Mesenchymal stem cell (in vitro differentiated cells and primary cell): ENCODE results near the gene CLEC4D.
"Not testable (repeated sequence)": the region's sequence is repeated elsewhere in the genome, so short reads cannot be mapped to it uniquely, and the experiment has no call there.

Source experiments
- DNase-seq: peaks from one replicate; pipeline ENCODE4 v3.0.0-alpha.2; 2013
- H2AFZ ChIP-seq: one replicate; pipeline ENCODE4 v1.6.1; 2013; ENCODE audit warnings: low read depth, mild to moderate bottlenecking, control low read depth, inconsistent platforms, low read length, moderate library complexity
- H2AK5ac ChIP-seq: 2 replicates; pipeline ENCODE4 v1.6.1; 2013; ENCODE audit warnings: low read length, moderate library complexity, mild to moderate bottlenecking, inconsistent platforms; ENCODE audit not compliant: severe bottlenecking
- H2BK120ac ChIP-seq: one replicate; pipeline ENCODE4 v1.6.1; 2013; ENCODE audit warnings: low read depth, mild to moderate bottlenecking, inconsistent platforms, low read length, moderate library complexity
- H2BK12ac ChIP-seq, 2 experiments: one replicate each; pipeline ENCODE4 v1.6.1; 2013; ENCODE audit warnings: inconsistent platforms in 2 of 2, low read length in 2 of 2, mild to moderate bottlenecking in 2 of 2, moderate library complexity in 2 of 2, control low read depth in 1 of 2
- H2BK15ac ChIP-seq: one replicate; pipeline ENCODE4 v1.6.1; 2013; ENCODE audit warnings: mild to moderate bottlenecking, low read depth, inconsistent platforms; ENCODE audit not compliant: poor library complexity, severe bottlenecking
- H2BK5ac ChIP-seq: 2 replicates; pipeline ENCODE4 v1.6.1; 2013; ENCODE audit warnings: low read depth, mild to moderate bottlenecking, low read length, control low read depth, inconsistent platforms; ENCODE audit not compliant: poor library complexity, severe bottlenecking
- H3K14ac ChIP-seq, 2 experiments: one replicate each; pipeline ENCODE4 v1.6.1; 2013; ENCODE audit warnings: inconsistent platforms in 2 of 2, low read length in 2 of 2, control low read depth in 1 of 2, mild to moderate bottlenecking in 1 of 2, moderate library complexity in 1 of 2
- H3K18ac ChIP-seq, 2 experiments: one replicate each; pipeline ENCODE4 v1.6.1; 2013; ENCODE audit warnings: inconsistent platforms in 2 of 2, low read length in 2 of 2, control low read depth in 1 of 2, low read depth in 1 of 2, mild to moderate bottlenecking in 1 of 2
- H3K23ac ChIP-seq, 2 experiments: one replicate each; pipeline ENCODE4 v1.6.1; 2013; ENCODE audit warnings: inconsistent platforms in 2 of 2, low read length in 2 of 2, mild to moderate bottlenecking in 2 of 2, moderate library complexity in 2 of 2, control low read depth in 1 of 2
- H3K27ac ChIP-seq: 2 replicates; pipeline ENCODE4 v1.5.1; 2013; ENCODE audit warnings: mild to moderate bottlenecking, moderate library complexity, low read length, control low read depth, inconsistent platforms; ENCODE audit not compliant: poor library complexity, severe bottlenecking
- H3K27me3 ChIP-seq, 2 experiments: 2 replicates each; pipeline versions ENCODE4 v1.6.1 to v1.7.0; 2013; ENCODE audit warnings: low read length in 2 of 2, mild to moderate bottlenecking in 2 of 2, moderate library complexity in 2 of 2, control low read depth in 1 of 2, inconsistent platforms in 1 of 2; ENCODE audit not compliant: control insufficient read depth in 1 of 2, insufficient read depth in 1 of 2
- H3K36me3 ChIP-seq, 2 experiments: 2 replicates each; pipeline versions ENCODE4 v1.6.1 to v1.7.0; 2013; ENCODE audit warnings: low read length in 2 of 2, control low read depth in 1 of 2, inconsistent platforms in 1 of 2, low read depth in 1 of 2, mild to moderate bottlenecking in 1 of 2; ENCODE audit not compliant: insufficient read depth in 2 of 2, control insufficient read depth in 1 of 2
- H3K4ac ChIP-seq, 2 experiments: one replicate each; pipeline ENCODE4 v1.6.1; 2013; ENCODE audit warnings: inconsistent platforms in 2 of 2, low read length in 2 of 2, mild to moderate bottlenecking in 2 of 2, moderate library complexity in 2 of 2, control low read depth in 1 of 2, low read depth in 1 of 2
- H3K4me1 ChIP-seq: 2 replicates; pipeline ENCODE4 v1.6.1; 2013; ENCODE audit warnings: low read depth, low read length, control low read depth; ENCODE audit not compliant: control insufficient read depth, insufficient read depth
- H3K4me2 ChIP-seq: 2 replicates; pipeline ENCODE4 v1.6.1; 2013; ENCODE audit warnings: low read length, mild to moderate bottlenecking, inconsistent platforms; ENCODE audit not compliant: poor library complexity, severe bottlenecking
- H3K4me3 ChIP-seq, 2 experiments: 2 replicates each; pipeline versions ENCODE4 v1.5.1 to v1.7.0; 2013; ENCODE audit warnings: low read length in 2 of 2, mild to moderate bottlenecking in 2 of 2, control low read depth in 1 of 2, low read depth in 1 of 2; ENCODE audit not compliant: insufficient read depth in 1 of 2
- H3K79me1 ChIP-seq: replicated peaks from 2 replicates; pipeline ENCODE4 v1.6.1; 2013; ENCODE audit warnings: mild to moderate bottlenecking, control low read depth, low read length, inconsistent platforms; ENCODE audit not compliant: poor library complexity, severe bottlenecking
- H3K9ac ChIP-seq: 2 replicates; pipeline ENCODE4 v1.7.0; 2013; ENCODE audit warnings: mild to moderate bottlenecking, low read length, moderate library complexity
- H3K9me3 ChIP-seq: 2 replicates; pipeline ENCODE4 v1.7.0; 2013; ENCODE audit warnings: mild to moderate bottlenecking, low read length; ENCODE audit not compliant: control insufficient read depth
- H4K8ac ChIP-seq: one replicate; pipeline ENCODE4 v1.6.1; 2013; ENCODE audit warnings: inconsistent platforms, mild to moderate bottlenecking, low read length, moderate library complexity
- H4K91ac ChIP-seq: one replicate; pipeline ENCODE4 v1.6.1; 2013; ENCODE audit warnings: mild to moderate bottlenecking, low read length, inconsistent platforms
- WGBS: methylation state at CpG from one replicate; pipeline ENCODE4 v1.1.7; 2013; ENCODE audit warnings: mixed read lengths; 5-methylcytosine and 5-hydroxymethylcytosine counted together

CLEC4D gene

DNA sequence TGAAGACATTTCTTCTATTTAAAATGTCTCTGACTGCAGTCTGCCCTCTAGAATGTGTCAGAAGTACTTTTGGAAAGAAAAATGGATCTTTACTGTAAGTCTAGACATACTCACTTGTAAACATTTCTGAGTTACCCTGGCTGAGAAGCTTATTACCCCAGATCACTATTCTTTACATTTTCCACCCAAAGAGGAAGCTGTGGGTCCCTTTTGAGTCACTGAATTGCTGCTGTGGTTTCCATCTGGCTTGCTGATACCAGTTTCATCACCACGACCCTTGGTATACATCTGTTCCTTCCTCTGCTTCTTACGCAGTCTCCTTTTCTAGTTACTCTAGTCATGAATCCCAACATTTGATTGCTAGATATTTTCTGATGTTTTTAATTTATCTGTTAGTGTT is 20.2 kb upstream of the CLEC4D start:
- no CpG with 5 or more reads among the region's 2 CpGs for WGBS
- no peak overlapping the region for H3K9ac ChIP-seq
- H3K36me3 ChIP-seq: no peaks in the 10 kb centered on the region
- H3K14ac ChIP-seq: no peak overlapping the region
- no peak overlapping the region for H3K4me3 ChIP-seq
- no peak overlapping the region for H4K91ac ChIP-seq
- H2BK120ac ChIP-seq: no peak overlapping the region
- H2BK15ac ChIP-seq: no peak overlapping the region
- no peak overlapping the region for H3K27ac ChIP-seq
- H2AK5ac ChIP-seq: no peak overlapping the region
- no peak overlapping the region for H2AFZ ChIP-seq
- H3K79me1 ChIP-seq: no peaks in the 10 kb centered on the region
- H4K8ac ChIP-seq: no peak overlapping the region
- H3K18ac ChIP-seq: no peak overlapping the region
- peak; percentile 1 for DNase-seq
- H3K27me3 ChIP-seq: peaks cover 0 to 6% of the 10 kb centered on the region in 2 experiments
- H2BK12ac ChIP-seq: no peak overlapping the region
- H3K4ac ChIP-seq: no peak overlapping the region
- no peak overlapping the region for H3K4me2 ChIP-seq
- H3K23ac ChIP-seq: no peak overlapping the region
- H3K9me3 ChIP-seq: no peaks in the 10 kb centered on the region
- H2BK5ac ChIP-seq: no peak overlapping the region
- no peaks in the 10 kb centered on the region for H3K4me1 ChIP-seq

DNA sequence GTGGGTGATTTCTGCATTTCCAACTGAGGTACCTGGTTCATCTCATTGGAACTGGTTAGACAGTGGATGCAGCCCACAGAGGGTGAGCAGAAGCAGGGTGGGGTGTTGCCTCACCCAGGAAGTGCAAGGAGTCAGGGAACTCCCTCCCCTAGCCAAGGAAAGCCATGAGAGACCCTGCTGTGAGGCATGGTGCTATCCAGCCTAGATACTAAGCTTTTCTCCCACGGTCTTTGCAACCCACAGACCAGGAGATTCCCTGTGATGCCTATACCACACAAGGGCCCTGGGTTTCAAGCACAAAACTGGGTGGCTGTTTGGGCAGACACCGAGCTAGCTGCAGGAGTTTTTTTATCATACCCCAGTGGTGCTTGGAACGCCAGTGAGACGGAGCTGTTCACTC is 17.6 kb upstream of the CLEC4D start:
- not testable (repeated sequence) for H3K79me1 ChIP-seq, DNase-seq, H3K9me3 ChIP-seq, H3K4me2 ChIP-seq, H3K27me3 ChIP-seq, H4K8ac ChIP-seq, H4K91ac ChIP-seq, H2AFZ ChIP-seq, H3K4me1 ChIP-seq, H2BK5ac ChIP-seq, H3K14ac ChIP-seq, H2AK5ac ChIP-seq, H3K4ac ChIP-seq, H2BK15ac ChIP-seq, H3K18ac ChIP-seq, H3K9ac ChIP-seq, H3K36me3 ChIP-seq, H2BK120ac ChIP-seq, H2BK12ac ChIP-seq, H3K23ac ChIP-seq, H3K4me3 ChIP-seq, H3K27ac ChIP-seq
- 78% methylated on average over 4 of the region's 4 CpGs for WGBS

- H3K14ac ChIP-seq, H4K91ac ChIP-seq, H3K4me3 ChIP-seq, H3K27me3 ChIP-seq, H3K9me3 ChIP-seq, H2BK15ac ChIP-seq, H3K9ac ChIP-seq, H2BK120ac ChIP-seq, H3K79me1 ChIP-seq, H2BK5ac ChIP-seq, DNase-seq, H3K4ac ChIP-seq, H3K4me1 ChIP-seq, H4K8ac ChIP-seq, H3K4me2 ChIP-seq, H2AFZ ChIP-seq, H3K23ac ChIP-seq, H3K18ac ChIP-seq, H2AK5ac ChIP-seq, H2BK12ac ChIP-seq, H3K27ac ChIP-seq, H3K36me3 ChIP-seq: not testable (repeated sequence)
- 80% methylated on average over 7 of the region's 7 CpGs for WGBS
These were observed 17.2 kb upstream of the CLEC4D start for GRCh38 chr12:8496074-8496473.

DNA sequence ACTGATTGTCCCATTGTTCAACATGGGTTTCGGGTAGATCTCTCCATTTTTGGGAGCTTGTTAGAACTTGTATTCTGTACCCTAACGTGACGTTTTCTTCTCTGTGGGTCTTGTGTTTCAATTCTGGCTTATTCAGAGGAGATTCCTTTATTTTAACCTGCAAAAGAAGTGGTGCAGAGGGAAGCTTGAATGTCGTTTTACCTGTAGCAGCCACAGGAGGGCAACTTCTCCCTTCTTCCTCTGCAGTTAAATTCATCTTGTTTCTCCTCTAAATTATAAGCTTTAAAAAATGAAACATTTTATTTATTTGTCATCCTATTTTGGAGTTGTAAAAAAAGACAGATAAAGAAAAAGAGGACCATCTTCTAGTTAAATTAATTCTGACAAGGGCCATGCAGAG is 13.7 kb upstream of the CLEC4D start:
- H2BK5ac ChIP-seq: no peak overlapping the region
- no peak overlapping the region for H3K14ac ChIP-seq
- no peak overlapping the region for H2BK12ac ChIP-seq
- no peak overlapping the region for H2BK120ac ChIP-seq
- H2AK5ac ChIP-seq: no peak overlapping the region
- no peak overlapping the region for H2BK15ac ChIP-seq
- H3K18ac ChIP-seq: no peak overlapping the region
- H4K8ac ChIP-seq: no peak overlapping the region
- peaks cover 0 to 9% of the 10 kb centered on the region in 2 experiments for H3K27me3 ChIP-seq
- H3K4me1 ChIP-seq: no peaks in the 10 kb centered on the region
- H3K79me1 ChIP-seq: no peaks in the 10 kb centered on the region
- H3K23ac ChIP-seq: no peak overlapping the region
- no peak overlapping the region for H3K4me3 ChIP-seq
- DNase-seq: no peak
- H3K4ac ChIP-seq: no peak overlapping the region
- H3K36me3 ChIP-seq: no peaks in the 10 kb centered on the region
- no peak overlapping the region for H4K91ac ChIP-seq
- no peaks in the 10 kb centered on the region for H3K9me3 ChIP-seq
- no peak overlapping the region for H3K27ac ChIP-seq
- H3K4me2 ChIP-seq: no peak overlapping the region
- WGBS: 40% methylated on average over 3 of the region's 4 CpGs
- H2AFZ ChIP-seq: no peak overlapping the region
- no peak overlapping the region for H3K9ac ChIP-seq
